IMR-90 (cell line): Measurements from ENCODE around the gene TASP1. TPM values are rescaled to one million over a fixed set of nuclear protein-coding genes. Genes with fewer than 3 reads are reported as not detected.

ENCODE experiments used
- ATAC-seq: fragments of 200-7000 bp; cut with Tn5 transposase; 2 replicates; pipeline ENCODE4 v1.9.1; 2020; ENCODE audit warnings: low read depth, mild to moderate bottlenecking, moderate library complexity
- BruUV-seq: library from RNA; stranded (reverse); fragments of 400-500 nt; replicated peaks from 2 replicates; lab custom pipeline; 2021; lab: Mats Ljungman, UMichigan
- CTCF ChIA-PET: fragments of 300-600 bp; formaldehyde crosslinking; extraction: SDS; loops from one replicate; lab custom pipeline; 2021; ENCODE audit warnings: antibody characterized with exemption; lab: Yijun Ruan, JAX
- POLR2A ChIA-PET: fragments of 300-600 bp; sonication (Branson Sonifier 250); formaldehyde crosslinking; loops from one replicate; lab custom pipeline; 2022; ENCODE audit warnings: antibody characterized with exemption; ENCODE audit not compliant: unreplicated experiment; lab: Charles Lee
- DNase-seq: peaks from one replicate; pipeline ENCODE4 v3.0.0; 2013
- H2AFZ ChIP-seq: replicated peaks from 2 replicates; pipeline ENCODE3; 2013; ENCODE audit warnings: low read length, mild to moderate bottlenecking; ENCODE audit not compliant: poor library complexity
- H2AK5ac ChIP-seq: 2 replicates; pipeline ENCODE4 v1.6.1; 2013; ENCODE audit warnings: low read depth, low read length, inconsistent platforms
- H2AK9ac ChIP-seq: replicated peaks from 2 replicates; pipeline ENCODE3; 2013; ENCODE audit warnings: mild to moderate bottlenecking, low read depth, low read length, moderate library complexity; ENCODE audit not compliant: poor library complexity
- H2BK120ac ChIP-seq: 2 replicates; pipeline ENCODE4 v1.6.1; 2013; ENCODE audit warnings: low read depth, low read length, inconsistent platforms
- H2BK15ac ChIP-seq: 3 replicates; pipeline ENCODE4 v1.6.1; 2013; ENCODE audit warnings: low read depth, low read length, inconsistent platforms
- H2BK20ac ChIP-seq: 2 replicates; pipeline ENCODE4 v1.6.1; 2013; ENCODE audit warnings: low read depth, mild to moderate bottlenecking, inconsistent platforms, low read length, moderate library complexity
- H2BK5ac ChIP-seq: 2 replicates; pipeline ENCODE4 v1.6.1; 2013; ENCODE audit warnings: mild to moderate bottlenecking, low read depth, low read length, inconsistent platforms; ENCODE audit not compliant: poor library complexity, severe bottlenecking
- H3K14ac ChIP-seq: replicated peaks from 2 replicates; pipeline ENCODE4 v1.6.1; 2013; ENCODE audit warnings: low read depth, low read length, inconsistent platforms
- H3K18ac ChIP-seq: 2 replicates; pipeline ENCODE4 v1.6.1; 2013; ENCODE audit warnings: low read depth, low read length, control low read depth
- H3K23ac ChIP-seq: 2 replicates; pipeline ENCODE4 v1.6.1; 2013; ENCODE audit warnings: low read depth, low read length, inconsistent platforms
- H3K27ac ChIP-seq: 2 replicates; pipeline ENCODE4 v1.5.1; 2013; ENCODE audit warnings: mild to moderate bottlenecking, control low read depth, low read length; ENCODE audit not compliant: insufficient read depth
- H3K27me3 ChIP-seq: 2 replicates; pipeline ENCODE4 v1.6.1; 2013; ENCODE audit warnings: low read length; ENCODE audit not compliant: control insufficient read depth, insufficient read depth
- H3K36me3 ChIP-seq: 2 replicates; pipeline ENCODE4 v1.6.1; 2013; ENCODE audit warnings: low read length, mixed read lengths; ENCODE audit not compliant: control insufficient read depth, insufficient read depth
- H3K4ac ChIP-seq: 2 replicates; pipeline ENCODE4 v1.6.1; 2013; ENCODE audit warnings: low read depth, low read length, inconsistent platforms
- H3K4me1 ChIP-seq: 2 replicates; pipeline ENCODE4 v1.6.1; 2013; ENCODE audit warnings: low read length, mixed read lengths; ENCODE audit not compliant: control insufficient read depth, insufficient read depth
- H3K4me2 ChIP-seq: 2 replicates; pipeline ENCODE4 v1.6.1; 2013; ENCODE audit warnings: low read depth, mild to moderate bottlenecking, control low read depth, low read length, moderate library complexity
- H3K4me3 ChIP-seq: 2 replicates; pipeline ENCODE4 v1.5.1; 2013; ENCODE audit warnings: low read depth, mild to moderate bottlenecking, control low read depth, low read length, moderate library complexity; ENCODE audit not compliant: insufficient read depth
- H3K56ac ChIP-seq: 2 replicates; pipeline ENCODE4 v1.6.1; 2013; ENCODE audit warnings: low read length, inconsistent platforms; ENCODE audit not compliant: insufficient read depth; ENCODE audit errors: extremely low read depth
- H3K79me1 ChIP-seq, 2 experiments: 2 replicates each; pipeline ENCODE4 v1.6.1; 2013; ENCODE audit warnings: low read length in 2 of 2, inconsistent platforms in 1 of 2, low read depth in 1 of 2
- H3K9ac ChIP-seq: 2 replicates; pipeline ENCODE4 v1.6.1; 2013; ENCODE audit warnings: low read depth, low read length, control low read depth
- H3K9me1 ChIP-seq: 2 replicates; pipeline ENCODE4 v1.6.1; 2013; ENCODE audit warnings: low read length, inconsistent platforms; ENCODE audit not compliant: insufficient read depth
- H3K9me3 ChIP-seq: 2 replicates; pipeline ENCODE4 v1.6.1; 2013; ENCODE audit warnings: low read length; ENCODE audit not compliant: control insufficient read depth, insufficient read depth
- H4K20me1 ChIP-seq: 2 replicates; pipeline ENCODE4 v1.6.1; 2013; ENCODE audit warnings: low read length, inconsistent platforms; ENCODE audit not compliant: insufficient read depth
- H4K5ac ChIP-seq: 2 replicates; pipeline ENCODE4 v1.6.1; 2013; ENCODE audit warnings: mild to moderate bottlenecking, low read depth, low read length, control low read depth
- H4K8ac ChIP-seq, 2 experiments: 2 replicates each; pipeline ENCODE4 v1.6.1; 2013; ENCODE audit warnings: low read depth in 2 of 2, low read length in 2 of 2, control low read depth in 1 of 2, inconsistent platforms in 1 of 2
- H4K91ac ChIP-seq: 2 replicates; pipeline ENCODE4 v1.6.1; 2013; ENCODE audit warnings: low read depth, low read length, inconsistent platforms; ENCODE audit not compliant: insufficient read depth
- BHLHE40 ChIP-seq: fragments of 150-350 bp; IDR thresholded peaks from 2 replicates; pipeline ENCODE4 v1.6.1; 2016; ENCODE audit warnings: mild to moderate bottlenecking, low read depth, low read length
- CEBPB ChIP-seq: IDR thresholded peaks from 2 replicates; pipeline ENCODE4 v1.6.1; 2012; ENCODE audit warnings: low read depth, low read length, improper control_type of control experiment
- CHD1 ChIP-seq: IDR thresholded peaks from 2 replicates; pipeline ENCODE4 v1.6.1; 2012; ENCODE audit warnings: low read depth, low read length, improper control_type of control experiment
- FOS ChIP-seq: fragments of 150-350 bp; IDR thresholded peaks from 2 replicates; pipeline ENCODE4 v1.6.1; 2016; ENCODE audit warnings: low read depth, low read length
- MAFK ChIP-seq: IDR thresholded peaks from 2 replicates; pipeline ENCODE4 v1.6.1; 2012; ENCODE audit warnings: low read depth, low read length, improper control_type of control experiment
- MAZ ChIP-seq: IDR thresholded peaks from 2 replicates; pipeline ENCODE4 v1.6.1; 2012; ENCODE audit warnings: low read depth, mild to moderate bottlenecking, low read length, improper control_type of control experiment, moderate library complexity, borderline replicate concordance
- MXI1 ChIP-seq: IDR thresholded peaks from 2 replicates; pipeline ENCODE4 v1.6.1; 2012; ENCODE audit warnings: low read depth, mild to moderate bottlenecking, low read length, moderate library complexity, borderline replicate concordance
- NFE2L2 ChIP-seq: fragments of 150-350 bp; IDR thresholded peaks from 2 replicates; pipeline ENCODE4 v1.6.1; 2016; ENCODE audit warnings: low read depth, mild to moderate bottlenecking, low read length
- POLR2A ChIP-seq: IDR thresholded peaks from 2 replicates; pipeline ENCODE4 v1.6.1; 2012; ENCODE audit warnings: mild to moderate bottlenecking, low read depth, low read length
- RAD21 ChIP-seq: IDR thresholded peaks from 2 replicates; pipeline ENCODE4 v1.6.1; 2012; ENCODE audit warnings: low read length, improper control_type of control experiment
- RCOR1 ChIP-seq: IDR thresholded peaks from 2 replicates; pipeline ENCODE4 v1.6.1; 2012; ENCODE audit warnings: mild to moderate bottlenecking, low read length, improper control_type of control experiment; ENCODE audit not compliant: insufficient replicate concordance
- RFX5 ChIP-seq: IDR thresholded peaks from 2 replicates; pipeline ENCODE4 v1.8.0; 2012; ENCODE audit warnings: low read depth, mild to moderate bottlenecking, low read length, moderate library complexity
- SMC3 ChIP-seq: fragments of 150-350 bp; IDR thresholded peaks from 2 replicates; pipeline ENCODE4 v1.6.1; 2016; ENCODE audit warnings: low read depth, mild to moderate bottlenecking, antibody characterized with exemption, low read length, moderate library complexity
- WGBS, 2 experiments: methylation state at CpG; one replicate each; pipeline versions ENCODE4 v1.1.5 to v1.1.7; 2013; ENCODE audit warnings: missing lambda C conversion rate in 2 of 2; ENCODE audit not compliant: insufficient read length in 1 of 2; ENCODE audit errors: extremely low coverage in 2 of 2; 5-methylcytosine and 5-hydroxymethylcytosine counted together
- dilution Hi-C: fragments of 300-500 bp; cut with HindIII; formaldehyde crosslinking; loops from one replicate; pipeline ENCODE4 v1.14.3; 2018; ENCODE audit warnings: low sequenced_read_pairs; ENCODE audit not compliant: unreplicated experiment
- in situ Hi-C: fragments of 300-500 bp; cut with MboI; formaldehyde crosslinking; loops from 3 replicates; pipeline ENCODE4 v1.14.3; 2019; ENCODE audit warnings: low sequenced_read_pairs, inconsistent platforms, mixed read lengths
- intact Hi-C: fragments of 100-400 bp; cut with micrococcal nuclease; formaldehyde crosslinking; loops from 2 replicates; pipeline ENCODE4 v1.10.0; 2022
- polyA plus RNA-seq, 3 experiments: library from polyadenylated mRNA; depleted of rRNA; stranded (reverse); fragments of >200 nt; gene quantifications; 2 replicates each; pipeline ENCODE4 v1.2.3, GENCODE V29; 2012; ENCODE audit warnings: low replicate concordance in 1 of 3
- total RNA-seq: library from RNA; depleted of rRNA; stranded (reverse); fragments of >200 nt; gene quantifications from 2 replicates; pipeline ENCODE4 v1.2.3, GENCODE V29; 2012
- TF ChIP-seq, protein P1 (sequence below): conservative IDR thresholded peaks from 2 replicates; pipeline ENCODE4 v1.5.1; 2012; ENCODE audit warnings: mild to moderate bottlenecking, low read depth, low read length, improper control_type of control experiment
- TF ChIP-seq, protein P2 (sequence below): fragments of 150-350 bp; IDR thresholded peaks from 2 replicates; pipeline ENCODE4 v1.6.1; 2017; ENCODE audit warnings: mild to moderate bottlenecking, antibody characterized with exemption, low read length, low read depth
- TF ChIP-seq, protein P3 (sequence below): fragments of 150-350 bp; IDR thresholded peaks from 2 replicates; pipeline ENCODE4 v1.6.1; 2016; ENCODE audit warnings: low read depth, mild to moderate bottlenecking, low read length, moderate library complexity, borderline replicate concordance

The TASP1 gene
- total and polyA plus RNA-seq, 2 of the 4 experiments (the other 2 are of a cell fraction) = 3.9 to 7.9 TPM

DNA sequence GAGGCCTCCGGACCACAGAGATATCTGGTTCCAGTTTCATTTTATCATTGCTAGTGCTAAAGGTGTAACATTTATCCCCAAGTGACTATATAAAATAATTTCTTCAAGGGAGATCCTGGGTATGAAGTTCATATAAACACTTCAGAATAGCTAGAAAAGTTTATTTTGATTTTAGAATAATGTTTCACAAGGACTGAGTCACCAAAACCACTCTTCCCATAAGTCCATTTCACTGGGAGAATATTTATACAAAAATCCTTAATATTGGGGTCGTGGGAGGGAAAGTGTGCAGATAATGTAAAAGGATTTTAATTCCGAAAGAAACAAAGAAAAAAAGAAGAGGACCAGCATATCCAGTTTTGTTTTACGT, 289.5 kb downstream of the TASP1 start:
- dilution Hi-C loops (no loop called here), intact Hi-C loops (no loop called here), in situ Hi-C loops (no loop called here)
- Histone ChIP-seq H2AFZ (no peak overlapping the region), H3K14ac (no peak overlapping the region), H3K9ac (no peak overlapping the region), H4K91ac (no peak overlapping the region), H2BK120ac (no peak overlapping the region; the same call in 1 of the 2 replicates), H3K9me1 (no peaks in the 10 kb centered on the region), H4K20me1 (no peaks in the 10 kb centered on the region), H3K4me1 (peaks cover 12% of the 10 kb centered on the region), H2BK5ac (no peak overlapping the region), H3K4me3 (0 out of 2 replicates have a peak overlapping the region, but pooled peaks have one; percentile 14), H4K5ac (no peak overlapping the region), H3K56ac (no peak overlapping the region), H3K27ac (peak overlapping the region; percentile 88; the same call in 1 of the 2 replicates), H3K27me3 (peaks cover 7% of the 10 kb centered on the region), H3K4me2 (peak overlapping the region; percentile 96), H3K9me3 (no peaks in the 10 kb centered on the region), H3K18ac (no peak overlapping the region; the same call in 1 of the 2 replicates), H2BK15ac (no peak overlapping the region), H2BK20ac (no peak overlapping the region), H2AK9ac (no peak overlapping the region), H3K36me3 (no peaks in the 10 kb centered on the region), H4K8ac (no peak overlapping the region), H3K4ac (no peak overlapping the region), H2AK5ac (no peak overlapping the region), H3K23ac (no peak overlapping the region), H3K79me1 (no peaks in the 10 kb centered on the region)
- peak; percentile 67 for ATAC-seq
- CTCF ChIA-PET = no interaction called here
- POLR2A ChIA-PET = no interaction called here
- TF ChIP-seq MAZ (no peak), NFE2L2 (no peak), POLR2A (no peak), MAFK (no peak), RFX5 (no peak), FOS (no peak), SMC3 (no peak), MXI1 (no peak), RAD21 (no peak), BHLHE40 (no peak), CHD1 (no peak), RCOR1 (no peak), CEBPB (no peak)
- TF ChIP-seq, protein P1, sequence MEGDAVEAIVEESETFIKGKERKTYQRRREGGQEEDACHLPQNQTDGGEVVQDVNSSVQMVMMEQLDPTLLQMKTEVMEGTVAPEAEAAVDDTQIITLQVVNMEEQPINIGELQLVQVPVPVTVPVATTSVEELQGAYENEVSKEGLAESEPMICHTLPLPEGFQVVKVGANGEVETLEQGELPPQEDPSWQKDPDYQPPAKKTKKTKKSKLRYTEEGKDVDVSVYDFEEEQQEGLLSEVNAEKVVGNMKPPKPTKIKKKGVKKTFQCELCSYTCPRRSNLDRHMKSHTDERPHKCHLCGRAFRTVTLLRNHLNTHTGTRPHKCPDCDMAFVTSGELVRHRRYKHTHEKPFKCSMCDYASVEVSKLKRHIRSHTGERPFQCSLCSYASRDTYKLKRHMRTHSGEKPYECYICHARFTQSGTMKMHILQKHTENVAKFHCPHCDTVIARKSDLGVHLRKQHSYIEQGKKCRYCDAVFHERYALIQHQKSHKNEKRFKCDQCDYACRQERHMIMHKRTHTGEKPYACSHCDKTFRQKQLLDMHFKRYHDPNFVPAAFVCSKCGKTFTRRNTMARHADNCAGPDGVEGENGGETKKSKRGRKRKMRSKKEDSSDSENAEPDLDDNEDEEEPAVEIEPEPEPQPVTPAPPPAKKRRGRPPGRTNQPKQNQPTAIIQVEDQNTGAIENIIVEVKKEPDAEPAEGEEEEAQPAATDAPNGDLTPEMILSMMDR = no peak
- TF ChIP-seq, protein P2, sequence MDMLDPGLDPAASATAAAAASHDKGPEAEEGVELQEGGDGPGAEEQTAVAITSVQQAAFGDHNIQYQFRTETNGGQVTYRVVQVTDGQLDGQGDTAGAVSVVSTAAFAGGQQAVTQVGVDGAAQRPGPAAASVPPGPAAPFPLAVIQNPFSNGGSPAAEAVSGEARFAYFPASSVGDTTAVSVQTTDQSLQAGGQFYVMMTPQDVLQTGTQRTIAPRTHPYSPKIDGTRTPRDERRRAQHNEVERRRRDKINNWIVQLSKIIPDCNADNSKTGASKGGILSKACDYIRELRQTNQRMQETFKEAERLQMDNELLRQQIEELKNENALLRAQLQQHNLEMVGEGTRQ = no peak
- TF ChIP-seq, protein P3, sequence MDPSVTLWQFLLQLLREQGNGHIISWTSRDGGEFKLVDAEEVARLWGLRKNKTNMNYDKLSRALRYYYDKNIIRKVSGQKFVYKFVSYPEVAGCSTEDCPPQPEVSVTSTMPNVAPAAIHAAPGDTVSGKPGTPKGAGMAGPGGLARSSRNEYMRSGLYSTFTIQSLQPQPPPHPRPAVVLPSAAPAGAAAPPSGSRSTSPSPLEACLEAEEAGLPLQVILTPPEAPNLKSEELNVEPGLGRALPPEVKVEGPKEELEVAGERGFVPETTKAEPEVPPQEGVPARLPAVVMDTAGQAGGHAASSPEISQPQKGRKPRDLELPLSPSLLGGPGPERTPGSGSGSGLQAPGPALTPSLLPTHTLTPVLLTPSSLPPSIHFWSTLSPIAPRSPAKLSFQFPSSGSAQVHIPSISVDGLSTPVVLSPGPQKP = no peak
- BruUV-seq = no TSS peak
- no CpG with 5 or more reads among the region's 4 CpGs for WGBS, 2 experiments
- DNase-seq = peak; percentile 46
